ELF-1 (cell line): ENCODE results near the gene CCDC6.
A peak's percentile ranks its signal among the peaks of the same experiment; 100 is the strongest.
"Not testable (repeated sequence)": the region's sequence is repeated elsewhere in the genome, so short reads cannot be mapped to it uniquely, and the experiment has no call there.

ENCODE experiments used
- DNase-seq: peaks from one replicate; pipeline ENCODE4 v3.0.0-alpha.2; 2016; ENCODE audit warnings: low read depth, low spot score

The CCDC6 gene

GRCh38 chr10:59906417-59907202 lies at the start of gene CCDC6:
Gene CCDC6 (minus strand): TSS chr10:59906556. CDS start chr10:59906424, 132 bp downstream.
- peak; percentile 95 for DNase-seq

GRCh38 chr10:59954296-59954695 lies 47.9 kb upstream of the CCDC6 start:
- no peak for DNase-seq

- DNase-seq, result not testable (repeated sequence)
These were observed 47.4 kb upstream of the CCDC6 start for GRCh38 chr10:59953711-59954110.

- no peak for DNase-seq
These were observed 43.7 kb upstream of the CCDC6 start for GRCh38 chr10:59950105-59950504.

GRCh38 chr10:59949608-59950007 lies 43.3 kb upstream of the CCDC6 start:
- DNase-seq, result no peak

- DNase-seq, result no peak
These were observed 39.6 kb upstream of the CCDC6 start for GRCh38 chr10:59945991-59946390.

GRCh38 chr10:59945590-59945989 lies 39.2 kb upstream of the CCDC6 start:
- no peak for DNase-seq

GRCh38 chr10:59944339-59944935 lies 38.1 kb upstream of the CCDC6 start:
- DNase-seq, result no peak

- no peak for DNase-seq
These were observed 36.2 kb upstream of the CCDC6 start for GRCh38 chr10:59942556-59942955.

- no peak for DNase-seq
These were observed 31.4 kb upstream of the CCDC6 start for GRCh38 chr10:59937720-59938119.

- no peak for DNase-seq
These were observed 28.3 kb upstream of the CCDC6 start for GRCh38 chr10:59934701-59935100.

GRCh38 chr10:59930788-59931521 lies 24.6 kb upstream of the CCDC6 start:
- DNase-seq, result not testable (repeated sequence)

- no peak for DNase-seq
These were observed 19.7 kb upstream of the CCDC6 start for GRCh38 chr10:59926086-59926485.

GRCh38 chr10:59922907-59923306 lies 16.6 kb upstream of the CCDC6 start:
- DNase-seq, result no peak

GRCh38 chr10:59917922-59918321 lies 11.6 kb upstream of the CCDC6 start:
- DNase-seq, result no peak

GRCh38 chr10:59913547-59914237 lies 7.3 kb upstream of the CCDC6 start:
- no peak for DNase-seq

- no peak for DNase-seq
These were observed 4.5 kb upstream of the CCDC6 start for GRCh38 chr10:59910867-59911266.

GRCh38 chr10:59909815-59910214 lies 3.5 kb upstream of the CCDC6 start:
- DNase-seq, result no peak

- no peak for DNase-seq
These were observed 2.4 kb upstream of the CCDC6 start for GRCh38 chr10:59908808-59909143.

- DNase-seq, result peak; percentile 89
These were observed 1.8 kb upstream of the CCDC6 start for GRCh38 chr10:59907918-59908807.

- no peak for DNase-seq
These were observed 1.2 kb upstream of the CCDC6 start for GRCh38 chr10:59907537-59907917.
